ENCODE data around the gene NCBP3.
"Not testable (repeated sequence)": the region's sequence is repeated elsewhere in the genome, so short reads cannot be mapped to it uniquely, and the experiment has no call there.

Gene NCBP3

DNA sequence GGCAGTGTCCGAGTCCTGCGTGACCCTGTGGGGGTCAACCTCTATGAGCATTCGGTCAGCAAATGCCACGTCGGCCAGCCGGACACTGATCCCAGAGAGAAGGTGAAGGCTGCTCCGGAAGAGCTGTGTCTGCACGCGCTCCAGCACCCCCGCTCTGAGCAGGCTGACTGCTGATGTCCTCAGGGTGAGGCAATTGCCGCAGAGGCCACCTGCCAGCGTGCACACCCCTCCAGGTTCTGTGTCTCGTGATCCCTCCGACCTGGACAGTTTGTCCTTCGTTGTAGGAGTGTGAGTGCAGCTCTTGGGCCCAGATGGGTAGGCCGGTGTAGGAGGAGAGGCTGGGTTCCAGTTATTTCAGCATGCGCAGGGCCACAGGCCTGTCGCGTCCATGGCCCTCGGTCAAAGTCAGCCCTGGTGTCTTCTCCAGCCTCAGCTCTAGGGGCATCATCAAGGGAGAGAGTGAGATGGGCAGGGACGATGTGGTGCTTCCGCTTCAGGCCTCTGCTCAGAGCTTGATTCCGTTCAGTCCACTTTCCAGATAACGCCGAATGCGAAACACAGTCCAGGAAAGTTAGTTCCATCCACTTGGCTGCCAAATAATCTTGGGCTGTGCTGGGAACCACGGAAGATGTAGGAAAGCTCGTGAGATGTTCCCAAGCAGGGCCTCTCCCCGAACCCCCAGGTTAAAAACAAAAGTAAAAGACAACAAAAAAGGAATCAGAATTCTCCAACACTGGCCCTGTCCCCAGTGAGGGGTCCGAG lies 15.1 kb upstream of the NCBP3 start:
- TF ChIP-seq HDGF (IDR thresholded peaks at IDR 0.05; ENCODE audit: borderline replicate concordance) (no peak), ZNF384 (IDR thresholded peaks at IDR 0.05) (no peak)
- POLR2A ChIA-PET: interaction anchor here (0.7 kb wide), 1 partner anchor 12 kb away, joined by 3 read pairs; no protein-coding TSS in a partner anchor
- DNase-seq (ENCODE audit: extremely low spot score): no peak
- CTCF ChIA-PET: interaction anchor here (0.5 kb wide), 1 partner anchor 120 kb away, joined by 8 read pairs; no protein-coding TSS in a partner anchor

DNA sequence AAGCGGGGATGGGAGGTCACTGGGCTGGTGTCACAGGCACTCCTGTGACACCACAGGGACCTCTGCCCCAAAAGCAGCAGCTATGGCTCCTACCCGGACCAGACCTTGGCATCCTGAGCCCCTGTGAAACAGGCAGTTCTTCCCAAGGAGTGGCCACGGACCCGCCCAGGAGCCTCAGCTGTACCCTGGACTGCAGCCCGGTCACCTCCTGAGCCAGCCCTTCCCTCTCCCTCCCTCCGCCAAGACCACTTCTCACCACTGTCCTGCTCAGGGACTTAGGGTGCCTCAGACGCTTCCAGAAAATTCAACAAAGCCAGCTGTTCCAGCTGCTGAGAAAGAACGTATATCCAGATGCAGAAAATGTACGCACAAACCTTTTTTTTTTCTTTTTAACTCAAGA lies 13.9 kb upstream of the NCBP3 start:
- DNase-seq (ENCODE audit: extremely low spot score): no peak
- no peak for TF ChIP-seq NFRKB (IDR thresholded peaks at IDR 0.05)
- no peak for TF ChIP-seq TARDBP (IDR thresholded peaks at IDR 0.05)
- TF ChIP-seq L3MBTL2 (conservative IDR thresholded peaks at IDR 0.05): no peak
- no peak for TF ChIP-seq HDGF (IDR thresholded peaks at IDR 0.05; ENCODE audit: borderline replicate concordance)
- POLR2A ChIA-PET: interaction anchor here (1.1 kb wide), 1 partner anchor 15 kb away, joined by 3 read pairs; no protein-coding TSS in a partner anchor
- CTCF ChIA-PET: interaction anchor here (0.8 kb wide), 1 partner anchor 54 kb away, joined by 3 read pairs; no protein-coding TSS in a partner anchor

- TF ChIP-seq CTBP1 (IDR thresholded peaks at IDR 0.05; ENCODE audit: borderline replicate concordance): no peak
- no peak for TF ChIP-seq L3MBTL2 (conservative IDR thresholded peaks at IDR 0.05)
- TF ChIP-seq BHLHE40 (IDR thresholded peaks at IDR 0.05; ENCODE audit: borderline replicate concordance): no peak
- TF ChIP-seq HDGF (IDR thresholded peaks at IDR 0.05; ENCODE audit: borderline replicate concordance): no peak
- no peak for TF ChIP-seq ARNT (IDR thresholded peaks at IDR 0.05)
- TF ChIP-seq LEF1 (IDR thresholded peaks at IDR 0.05; ENCODE audit: borderline replicate concordance): no peak
- no peak for TF ChIP-seq SP1 (IDR thresholded peaks at IDR 0.05)
- TF ChIP-seq TARDBP (IDR thresholded peaks at IDR 0.05): no peak
- CTCF ChIA-PET: interaction anchor here (0.6 to 1.6 kb wide), 3 partner anchors 12 to 120 kb away, joined by 3 to 6 read pairs (median 4); partner anchors contain the start of gene NCBP3
- DNase-seq (ENCODE audit: extremely low spot score): no peak
- POLR2A ChIA-PET: no interaction called here
These were observed 11.4 kb upstream of the NCBP3 start for GRCh38 chr17:3857261-3858105.

- CTCF ChIA-PET; DNase-seq (ENCODE audit: extremely low spot score); POLR2A ChIA-PET: not testable (repeated sequence)
These were observed 8.2 kb upstream of the NCBP3 start for GRCh38 chr17:3854204-3854603.

GRCh38 chr17:3852561-3852960 lies 6.5 kb upstream of the NCBP3 start:
- no peak for TF ChIP-seq HDGF (IDR thresholded peaks at IDR 0.05; ENCODE audit: borderline replicate concordance)
- no peak for TF ChIP-seq FOXK2 (IDR thresholded peaks at IDR 0.05)
- TF ChIP-seq SP1 (IDR thresholded peaks at IDR 0.05): no peak
- no peak for TF ChIP-seq FOXM1 (IDR thresholded peaks at IDR 0.05; ENCODE audit: borderline replicate concordance)
- ChIA-PET POLR2A (no interaction called here), CTCF (no interaction called here)
- no peak for DNase-seq (ENCODE audit: extremely low spot score)

- TF ChIP-seq FOXM1 (IDR thresholded peaks at IDR 0.05; ENCODE audit: borderline replicate concordance) (no peak), ELF4 (IDR thresholded peaks at IDR 0.05) (no peak), ZNF384 (IDR thresholded peaks at IDR 0.05) (no peak), FOXK2 (IDR thresholded peaks at IDR 0.05) (no peak), SUZ12 (IDR thresholded peaks at IDR 0.05) (no peak), CTBP1 (IDR thresholded peaks at IDR 0.05; ENCODE audit: borderline replicate concordance) (no peak), SP1 (IDR thresholded peaks at IDR 0.05) (no peak), NFRKB (IDR thresholded peaks at IDR 0.05) (no peak), FOXA1 (IDR thresholded peaks at IDR 0.05) (no peak), BHLHE40 (IDR thresholded peaks at IDR 0.05; ENCODE audit: borderline replicate concordance) (no peak), ARNT (IDR thresholded peaks at IDR 0.05) (no peak)
- TF ChIP-seq, protein P1, sequence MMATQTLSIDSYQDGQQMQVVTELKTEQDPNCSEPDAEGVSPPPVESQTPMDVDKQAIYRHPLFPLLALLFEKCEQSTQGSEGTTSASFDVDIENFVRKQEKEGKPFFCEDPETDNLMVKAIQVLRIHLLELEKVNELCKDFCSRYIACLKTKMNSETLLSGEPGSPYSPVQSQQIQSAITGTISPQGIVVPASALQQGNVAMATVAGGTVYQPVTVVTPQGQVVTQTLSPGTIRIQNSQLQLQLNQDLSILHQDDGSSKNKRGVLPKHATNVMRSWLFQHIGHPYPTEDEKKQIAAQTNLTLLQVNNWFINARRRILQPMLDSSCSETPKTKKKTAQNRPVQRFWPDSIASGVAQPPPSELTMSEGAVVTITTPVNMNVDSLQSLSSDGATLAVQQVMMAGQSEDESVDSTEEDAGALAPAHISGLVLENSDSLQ (IDR thresholded peaks at IDR 0.05): no peak
- CTCF ChIA-PET: no interaction called here
- POLR2A ChIA-PET: no interaction called here
- DNase-seq (ENCODE audit: extremely low spot score): no peak
These were observed 5.5 kb upstream of the NCBP3 start for GRCh38 chr17:3851461-3852100.

- DNase-seq (ENCODE audit: extremely low spot score): no peak
- POLR2A ChIA-PET: no interaction called here
- TF ChIP-seq NFRKB (IDR thresholded peaks at IDR 0.05): no peak
- TF ChIP-seq HDGF (IDR thresholded peaks at IDR 0.05; ENCODE audit: borderline replicate concordance): no peak
- TF ChIP-seq FOXK2 (IDR thresholded peaks at IDR 0.05): no peak
- TF ChIP-seq SUZ12 (IDR thresholded peaks at IDR 0.05): no peak
- TF ChIP-seq ZNF384 (IDR thresholded peaks at IDR 0.05): no peak
- TF ChIP-seq, protein P1 (IDR thresholded peaks at IDR 0.05): no peak
- TF ChIP-seq TARDBP (IDR thresholded peaks at IDR 0.05): no peak
- no peak for TF ChIP-seq L3MBTL2 (conservative IDR thresholded peaks at IDR 0.05)
- no peak for TF ChIP-seq LEF1 (IDR thresholded peaks at IDR 0.05; ENCODE audit: borderline replicate concordance)
- TF ChIP-seq ARNT (IDR thresholded peaks at IDR 0.05): no peak
- TF ChIP-seq BHLHE40 (IDR thresholded peaks at IDR 0.05; ENCODE audit: borderline replicate concordance): no peak
- TF ChIP-seq FOXA1 (IDR thresholded peaks at IDR 0.05): no peak
- no peak for TF ChIP-seq SP1 (IDR thresholded peaks at IDR 0.05)
- TF ChIP-seq ELF4 (IDR thresholded peaks at IDR 0.05): no peak
- no peak for TF ChIP-seq FOXM1 (IDR thresholded peaks at IDR 0.05; ENCODE audit: borderline replicate concordance)
- TF ChIP-seq CTBP1 (IDR thresholded peaks at IDR 0.05; ENCODE audit: borderline replicate concordance): no peak
- CTCF ChIA-PET: no interaction called here
These were observed 2.3 kb upstream of the NCBP3 start for GRCh38 chr17:3848229-3848835.
